ENCODE data around the gene FAM78B.

FAM78B gene

DNA sequence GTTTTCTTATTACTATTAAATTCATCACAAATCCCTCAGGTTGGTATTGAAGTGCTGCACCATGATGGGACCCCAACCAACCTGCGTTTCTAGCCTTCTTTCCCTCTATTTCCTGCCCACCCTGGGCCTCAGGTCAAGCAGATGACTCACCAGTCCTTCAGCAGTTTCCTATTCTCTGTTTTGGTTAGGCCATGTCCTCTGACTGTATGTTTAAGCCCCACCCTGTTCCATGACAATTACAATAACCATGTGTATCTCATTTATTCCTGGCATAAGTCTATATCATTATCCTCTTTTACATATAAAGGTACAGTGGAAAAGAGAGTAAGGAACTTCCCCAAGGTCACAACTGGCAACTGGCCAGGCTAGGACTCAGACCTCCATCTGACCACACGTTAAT is 5.3 kb upstream of the FAM78B start:
- TF ChIP-seq, protein P1, sequence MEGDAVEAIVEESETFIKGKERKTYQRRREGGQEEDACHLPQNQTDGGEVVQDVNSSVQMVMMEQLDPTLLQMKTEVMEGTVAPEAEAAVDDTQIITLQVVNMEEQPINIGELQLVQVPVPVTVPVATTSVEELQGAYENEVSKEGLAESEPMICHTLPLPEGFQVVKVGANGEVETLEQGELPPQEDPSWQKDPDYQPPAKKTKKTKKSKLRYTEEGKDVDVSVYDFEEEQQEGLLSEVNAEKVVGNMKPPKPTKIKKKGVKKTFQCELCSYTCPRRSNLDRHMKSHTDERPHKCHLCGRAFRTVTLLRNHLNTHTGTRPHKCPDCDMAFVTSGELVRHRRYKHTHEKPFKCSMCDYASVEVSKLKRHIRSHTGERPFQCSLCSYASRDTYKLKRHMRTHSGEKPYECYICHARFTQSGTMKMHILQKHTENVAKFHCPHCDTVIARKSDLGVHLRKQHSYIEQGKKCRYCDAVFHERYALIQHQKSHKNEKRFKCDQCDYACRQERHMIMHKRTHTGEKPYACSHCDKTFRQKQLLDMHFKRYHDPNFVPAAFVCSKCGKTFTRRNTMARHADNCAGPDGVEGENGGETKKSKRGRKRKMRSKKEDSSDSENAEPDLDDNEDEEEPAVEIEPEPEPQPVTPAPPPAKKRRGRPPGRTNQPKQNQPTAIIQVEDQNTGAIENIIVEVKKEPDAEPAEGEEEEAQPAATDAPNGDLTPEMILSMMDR (IDR thresholded peaks at IDR 0.05) = no peak

DNA sequence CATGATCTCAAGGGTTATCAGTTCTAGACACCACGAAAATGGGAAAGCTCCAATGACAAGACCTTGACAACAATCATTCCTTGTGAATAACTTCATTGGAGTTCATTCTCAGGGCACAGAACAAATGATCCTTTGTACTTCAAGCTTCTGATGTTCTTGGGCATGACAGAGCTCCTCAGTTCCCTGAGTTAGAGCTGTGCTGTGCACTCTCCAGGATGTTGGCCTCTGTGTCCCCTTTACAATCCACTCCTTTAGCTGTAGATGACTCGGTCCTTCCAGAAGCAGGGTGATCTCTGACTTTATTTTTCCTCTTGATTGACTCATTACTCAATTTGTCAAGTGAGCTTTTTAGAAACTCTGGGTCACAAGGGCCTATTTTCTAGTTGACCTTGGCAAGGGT is 3.9 kb upstream of the FAM78B start:
- TF ChIP-seq, protein P1 (IDR thresholded peaks at IDR 0.05) = no peak

DNA sequence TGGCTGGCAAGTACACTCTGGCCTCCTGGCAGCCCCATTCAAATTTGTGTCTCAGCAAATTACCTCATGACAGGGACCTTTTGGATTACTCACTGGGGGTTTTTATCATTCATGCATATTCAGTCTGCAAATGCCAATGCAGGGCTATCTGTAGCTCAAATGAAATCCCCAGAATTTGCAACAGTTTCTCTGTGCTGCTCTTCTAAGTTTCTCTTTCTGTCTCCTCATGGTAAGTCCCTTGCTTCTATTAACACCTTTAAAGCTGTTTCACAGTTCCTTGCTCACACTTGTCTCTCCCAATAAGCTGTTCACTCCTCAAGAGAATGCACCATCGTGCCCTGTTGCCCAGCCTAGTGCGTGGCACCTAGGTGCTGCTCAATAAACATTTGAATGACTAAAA is 3.3 kb upstream of the FAM78B start:
- TF ChIP-seq, protein P1 (IDR thresholded peaks at IDR 0.05) = no peak

DNA sequence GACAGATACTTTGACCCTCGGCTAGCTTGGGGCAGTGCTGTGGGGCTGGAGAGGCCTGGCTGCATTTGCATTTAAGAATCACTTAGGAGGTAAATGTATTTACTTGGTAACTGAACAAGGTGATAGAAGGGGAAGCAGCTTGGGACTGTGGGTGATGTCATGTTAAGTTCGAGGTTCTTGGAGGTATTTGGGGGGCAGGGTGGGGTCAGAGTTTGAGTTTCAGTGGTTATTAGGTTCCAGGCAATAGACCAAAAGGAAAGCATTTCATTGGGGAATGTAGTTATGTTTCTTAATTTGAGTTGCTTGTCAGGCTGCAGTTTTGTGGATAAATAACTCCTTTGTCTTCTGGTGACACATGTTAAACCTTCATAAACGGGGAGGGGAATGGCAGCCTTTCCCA is 2.4 kb upstream of the FAM78B start:
- TF ChIP-seq, protein P1 (IDR thresholded peaks at IDR 0.05) = no peak

DNA sequence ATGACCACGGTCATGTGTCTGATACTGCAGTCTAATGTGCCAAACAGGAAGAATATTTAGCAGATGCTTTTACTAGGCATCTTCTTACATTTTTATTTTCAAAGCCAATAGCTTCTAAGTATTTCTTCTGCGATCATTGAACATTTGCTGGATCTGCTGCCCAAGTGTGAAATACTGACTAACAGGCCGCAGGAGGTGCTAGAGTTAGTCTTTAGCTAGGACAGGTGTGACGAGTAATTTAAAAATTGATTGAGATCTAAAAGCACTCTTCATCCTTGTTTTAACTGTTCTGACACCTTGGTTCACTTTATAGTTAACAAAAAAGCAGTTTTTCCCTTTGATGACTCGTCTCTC is 748 bp upstream of the FAM78B start:
- TF ChIP-seq, protein P1 (IDR thresholded peaks at IDR 0.05) = no peak

DNA sequence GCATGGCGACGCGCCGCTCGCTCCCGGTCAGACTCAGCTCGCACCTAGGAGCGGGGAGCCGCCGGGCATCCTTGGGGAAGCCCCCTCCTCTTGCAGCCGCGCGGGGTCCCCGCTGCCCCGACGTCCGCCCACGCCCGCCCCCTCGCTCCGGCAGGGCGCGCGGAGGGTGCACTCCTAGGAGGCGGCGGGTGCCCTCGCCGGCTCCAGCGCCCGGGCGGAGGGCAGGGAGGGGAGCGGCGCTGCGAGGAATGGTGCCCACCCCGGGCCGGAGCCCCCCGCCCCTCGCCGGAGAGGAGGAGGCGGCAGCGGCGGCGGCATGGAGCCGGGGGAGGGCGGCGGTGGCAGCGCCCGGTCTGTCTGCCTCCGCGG is 488 bp downstream of the FAM78B start:
- TF ChIP-seq, protein P1 (IDR thresholded peaks at IDR 0.05) = no peak

DNA sequence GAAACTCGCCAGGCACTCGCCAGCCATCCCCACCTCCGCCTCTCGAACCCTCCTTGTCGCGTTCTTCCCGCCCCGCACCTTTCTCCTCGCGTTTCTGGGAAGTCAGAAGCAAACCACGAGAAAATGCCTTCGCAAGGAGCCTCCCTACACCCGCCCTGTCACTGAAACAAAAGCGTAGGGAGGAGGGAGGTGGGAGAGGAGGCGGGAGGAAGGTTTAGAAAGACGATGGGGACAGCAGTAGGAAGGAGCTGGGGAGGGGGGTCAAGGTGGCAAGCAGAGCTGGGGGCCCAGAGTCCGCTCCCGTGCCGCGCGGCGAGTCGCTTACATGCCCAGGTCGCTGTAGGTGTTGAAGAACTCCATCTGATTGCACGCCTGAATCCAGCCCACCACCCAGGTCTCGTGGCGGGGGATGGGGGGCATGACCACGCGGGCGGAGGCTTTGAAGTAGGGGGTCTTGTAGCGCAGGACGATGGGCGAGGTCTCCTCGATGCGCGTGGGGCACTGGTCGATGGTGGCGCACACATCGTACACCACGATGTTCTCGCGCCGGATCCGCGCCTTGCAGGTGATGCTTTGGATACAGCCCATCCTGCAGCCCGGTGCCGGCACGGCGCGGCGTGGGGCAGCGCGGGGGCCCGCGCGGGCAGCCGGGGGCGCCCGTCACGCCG is 1.0 kb downstream of the FAM78B start:
- TF ChIP-seq, protein P1 (IDR thresholded peaks at IDR 0.05) = no peak

Measured in LNCAP (cell line).